ENCODE measurements around the gene PUDP. TPM values are rescaled to one million over a fixed set of nuclear protein-coding genes. Genes with fewer than 3 reads are reported as not detected.
"Not testable (repeated sequence)": the region's sequence is repeated elsewhere in the genome, so short reads cannot be mapped to it uniquely, and the experiment has no call there.

PUDP gene
- polyA plus RNA-seq, 3 donors: 4.3 to 12.3 (median 8.0) TPM

- 91 to 97% (median 95%) methylated on average over 5 of the region's 5 CpGs for WGBS, 3 donors
- no peak overlapping the region for H3K27ac ChIP-seq (ENCODE audit: low read depth, low read length)
Measured at GRCh38 chrX:7059859-7060258, 88.1 kb downstream of the PUDP start.

- no peak overlapping the region for H3K27ac ChIP-seq (ENCODE audit: low read depth, low read length)
- WGBS, 3 donors: 91 to 95% (median 93%) methylated on average over 12 of the region's 12 CpGs
Measured at GRCh38 chrX:7059214-7059838, 88.6 kb downstream of the PUDP start.

DNA sequence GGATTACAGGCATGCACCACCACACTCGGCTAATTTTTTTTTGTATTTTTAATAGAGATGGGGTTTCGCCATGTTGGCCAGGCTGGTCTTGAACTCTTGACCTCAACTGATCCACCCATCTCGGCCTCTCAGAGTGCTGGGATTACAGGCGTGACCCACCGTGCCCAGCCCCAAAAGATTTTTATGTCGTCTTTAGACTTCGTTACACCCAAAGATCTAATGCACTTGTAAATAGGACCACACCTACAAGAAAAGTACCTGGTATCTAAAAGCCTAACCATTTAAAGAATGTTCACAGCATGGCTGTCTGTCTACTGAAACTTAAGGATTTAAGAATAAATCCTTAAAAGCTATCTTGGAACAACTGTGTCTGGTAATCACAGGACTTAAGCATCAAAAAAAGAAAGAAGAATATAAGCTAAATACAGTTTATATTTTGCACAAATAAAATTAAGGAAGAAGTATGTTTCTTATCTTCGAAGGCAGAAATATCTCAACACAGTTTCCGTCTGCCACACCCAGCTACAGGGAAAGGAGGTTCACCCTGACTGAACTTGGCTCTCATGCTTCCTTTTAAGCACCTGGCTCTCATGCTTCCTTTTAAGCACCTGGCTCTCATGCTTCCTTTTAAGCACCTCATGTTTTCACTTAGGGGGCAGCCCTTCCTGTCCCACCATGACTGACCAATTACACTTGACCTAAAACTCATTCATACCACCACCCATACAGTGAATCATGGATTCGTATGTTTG is 92.4 kb downstream of the PUDP start:
- 77 to 92% (median 87%) methylated on average over 9 to 10 of the region's 10 CpGs for WGBS, 3 donors
- H3K27ac ChIP-seq (ENCODE audit: low read depth, low read length): no peak overlapping the region

- WGBS, 3 donors: 79 to 90% (median 88%) methylated on average over 13 to 14 of the region's 14 CpGs
- no peak overlapping the region for H3K27ac ChIP-seq (ENCODE audit: low read depth, low read length)
Measured at GRCh38 chrX:7054219-7055216, 93.4 kb downstream of the PUDP start.

DNA sequence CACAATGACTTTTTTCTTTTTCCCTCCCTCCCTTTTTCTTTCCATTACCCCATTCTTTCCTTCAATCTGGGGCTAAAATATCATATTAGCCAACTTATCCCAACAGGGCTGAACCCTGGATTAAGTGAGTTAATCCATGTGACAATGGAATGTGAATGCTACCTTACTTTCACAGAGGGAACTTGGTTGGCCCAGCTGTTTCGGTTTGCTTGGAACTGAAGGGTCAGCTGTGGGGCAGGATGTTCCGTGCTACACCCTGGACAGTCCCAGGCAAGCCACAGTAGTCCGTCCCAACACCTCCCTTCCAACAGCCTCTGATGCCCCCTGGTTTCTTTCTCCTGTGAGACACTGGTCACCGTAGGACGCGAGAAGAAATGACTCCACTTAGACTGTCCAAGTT is 95.4 kb downstream of the PUDP start:
- 95 to 98% (median 96%) methylated on average over 6 of the region's 6 CpGs for WGBS, 3 donors
- H3K27ac ChIP-seq (ENCODE audit: low read depth, low read length): no peak overlapping the region

- 89 to 96% (median 94%) methylated on average over 11 of the region's 11 CpGs for WGBS, 3 donors
- no peak overlapping the region for H3K27ac ChIP-seq (ENCODE audit: low read depth, low read length)
Measured at GRCh38 chrX:7050271-7050670, 97.7 kb downstream of the PUDP start.

- H3K27ac ChIP-seq (ENCODE audit: low read depth, low read length): no peak overlapping the region
- WGBS, 3 donors: 79 to 97% (median 95%) methylated on average over 4 of the region's 4 CpGs
Measured at GRCh38 chrX:7047951-7048350, 100.0 kb downstream of the PUDP start.

- WGBS, 3 donors: 58 to 94% (median 88%) methylated on average over 4 of the region's 4 CpGs
- no peak overlapping the region for H3K27ac ChIP-seq (ENCODE audit: low read depth, low read length)
Measured at GRCh38 chrX:7045238-7045955, 102.6 kb downstream of the PUDP start.

- WGBS, 3 donors: 81 to 85% (median 83%) methylated on average over 2 to 3 of the region's 3 CpGs
- H3K27ac ChIP-seq (ENCODE audit: low read depth, low read length): not testable (repeated sequence)
Measured at GRCh38 chrX:7043796-7044433, 104.0 kb downstream of the PUDP start.

- 61 to 76% (median 67%) methylated on average over 5 of the region's 5 CpGs for WGBS, 3 donors
- no peak overlapping the region for H3K27ac ChIP-seq (ENCODE audit: low read depth, low read length)
Measured at GRCh38 chrX:7028246-7028645, 119.7 kb downstream of the PUDP start.

- H3K27ac ChIP-seq (ENCODE audit: low read depth, low read length): no peak overlapping the region
- 27 to 78% (median 74%) methylated on average over 8 of the region's 8 CpGs for WGBS, 3 donors
Measured at GRCh38 chrX:7027071-7027470, 120.9 kb downstream of the PUDP start.

- 82 to 89% (median 86%) methylated on average over 5 of the region's 5 CpGs for WGBS, 3 donors
- H3K27ac ChIP-seq (ENCODE audit: low read depth, low read length): not testable (repeated sequence)
Measured at GRCh38 chrX:7026365-7026764, 121.6 kb downstream of the PUDP start.

DNA sequence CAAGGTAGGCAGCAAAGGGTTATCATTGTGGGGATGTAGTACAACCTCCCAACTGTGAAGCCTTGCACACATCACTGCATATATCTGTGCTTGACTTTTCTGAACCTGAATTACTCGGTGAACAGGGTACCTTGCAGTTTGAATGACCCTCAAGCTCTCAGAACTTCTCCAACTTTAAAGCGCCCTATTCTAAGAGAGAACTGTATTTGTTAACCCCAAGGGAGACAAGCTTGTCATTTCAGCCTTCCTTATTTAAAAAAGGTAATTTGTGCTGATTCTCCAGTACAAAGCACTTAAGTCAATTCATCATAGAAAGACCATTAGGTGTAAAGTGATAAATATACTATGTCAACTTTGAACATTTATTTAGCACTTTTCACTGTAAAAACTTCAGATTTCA is 122.5 kb downstream of the PUDP start:
- no peak overlapping the region for H3K27ac ChIP-seq (ENCODE audit: low read depth, low read length)
- WGBS, 3 donors: 87 to 90% (median 88%) methylated on average over 2 of the region's 2 CpGs

DNA sequence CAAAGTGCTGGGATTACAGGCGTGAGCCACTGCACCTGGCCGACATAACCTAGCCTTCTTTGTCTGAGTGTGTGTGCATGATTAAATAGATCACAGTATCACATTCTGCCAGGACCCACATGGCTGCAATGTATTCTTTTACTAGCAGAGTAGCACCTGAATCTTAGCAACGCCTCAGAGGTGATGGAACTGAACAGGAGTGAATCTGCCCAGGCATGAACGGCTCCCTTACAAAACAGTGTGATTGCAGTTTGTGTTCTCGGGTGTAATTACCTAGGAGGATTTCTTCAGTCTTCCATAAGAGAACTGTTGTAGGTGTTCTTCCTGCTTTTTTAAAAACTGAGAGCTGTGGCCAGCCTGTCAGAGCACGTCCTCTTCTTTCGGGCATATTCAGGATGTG is 123.1 kb downstream of the PUDP start:
- WGBS, 3 donors: 86 to 96% (median 91%) methylated on average over 7 of the region's 7 CpGs
- H3K27ac ChIP-seq (ENCODE audit: low read depth, low read length): no peak overlapping the region

DNA sequence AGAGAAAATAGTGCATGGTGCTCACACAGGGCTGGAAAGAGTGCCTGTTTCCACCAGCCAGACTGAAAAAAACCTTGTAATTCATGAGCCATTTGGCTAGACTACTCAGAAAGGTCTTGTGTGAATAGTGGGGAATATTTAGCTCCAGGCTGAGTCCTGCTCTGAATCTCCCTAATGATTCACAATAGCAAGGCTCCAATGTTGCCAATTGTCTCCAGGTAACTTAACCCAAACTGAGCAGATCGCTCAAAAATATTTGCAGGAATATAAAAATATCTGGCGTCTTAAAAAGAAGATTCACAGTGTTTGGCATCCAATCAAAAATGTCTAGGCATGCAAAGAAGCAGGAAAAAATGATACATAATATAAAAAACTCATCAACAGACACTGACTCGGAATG is 125.0 kb downstream of the PUDP start:
- 68 to 80% (median 78%) methylated on average over 3 of the region's 3 CpGs for WGBS, 3 donors

DNA sequence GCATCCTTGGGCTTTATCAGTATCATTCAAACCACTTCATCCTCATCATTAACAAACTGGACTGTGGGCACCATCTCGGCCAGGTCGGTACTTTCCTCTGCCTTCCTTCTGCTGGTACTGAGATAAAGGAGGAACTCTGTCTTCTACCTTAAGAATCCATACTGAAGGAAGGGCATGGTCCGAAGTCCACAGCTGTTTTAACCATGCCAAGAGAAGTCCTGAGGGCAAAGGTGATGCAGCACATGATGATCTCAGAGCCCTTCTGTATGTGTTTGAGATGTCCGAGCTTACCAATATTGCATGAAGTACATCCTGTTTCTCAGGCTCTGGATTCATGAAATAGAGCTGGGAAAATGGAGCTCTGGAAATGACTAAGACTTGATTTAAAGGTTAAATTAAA is 126.0 kb downstream of the PUDP start:
- WGBS, 3 donors: 90 to 92% (median 91%) methylated on average over 4 of the region's 4 CpGs
- no peak overlapping the region for H3K27ac ChIP-seq (ENCODE audit: low read depth, low read length)

More for the DNA sequence above, 125.0 kb downstream of the PUDP start:
- not testable (repeated sequence) for H3K27ac ChIP-seq (ENCODE audit: low read depth, low read length)

DNA sequence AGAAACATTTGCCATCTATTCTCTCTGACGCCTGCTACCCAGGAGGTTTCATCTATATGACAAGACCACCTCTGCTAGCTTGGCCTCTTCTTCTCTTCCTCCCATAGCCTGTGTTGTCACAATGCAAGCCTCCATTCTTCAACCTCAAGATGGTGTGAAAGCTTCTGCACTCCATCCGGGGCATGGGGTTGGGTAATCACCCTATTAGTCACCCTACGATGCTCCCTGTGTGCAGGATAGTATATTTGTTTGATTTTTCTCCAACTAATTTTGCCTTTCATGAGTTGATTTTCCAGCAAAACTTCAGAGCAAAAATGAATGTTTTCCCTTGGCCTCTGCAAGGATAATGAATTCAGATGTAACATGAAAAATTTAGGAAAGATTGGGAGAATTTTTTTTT is 128.4 kb downstream of the PUDP start:
- no peak overlapping the region for H3K27ac ChIP-seq (ENCODE audit: low read depth, low read length)
- WGBS, 3 donors: 80 to 83% (median 82%) methylated on average over 3 of the region's 3 CpGs
